HEK293T (cell line): ENCODE data around the gene SP140L.

ENCODE experiments used
- ARNT ChIP-seq: fragments of 450-650 bp; IDR thresholded peaks from 2 replicates; pipeline ENCODE4 v1.6.1; 2017; ENCODE audit warnings: mild to moderate bottlenecking
- BHLHE40 ChIP-seq: fragments of 450-650 bp; IDR thresholded peaks from 2 replicates; pipeline ENCODE4 v1.6.1; 2016; ENCODE audit warnings: mild to moderate bottlenecking, moderate library complexity, borderline replicate concordance
- FOXK2 ChIP-seq: fragments of 450-650 bp; IDR thresholded peaks from 2 replicates; pipeline ENCODE4 v1.6.1; 2016; ENCODE audit warnings: mild to moderate bottlenecking
- FOXM1 ChIP-seq: fragments of 450-650 bp; IDR thresholded peaks from 2 replicates; pipeline ENCODE4 v1.6.1; 2017; ENCODE audit warnings: mild to moderate bottlenecking, borderline replicate concordance
- L3MBTL2 ChIP-seq: fragments of 450-650 bp; conservative IDR thresholded peaks from 2 replicates; pipeline ENCODE4 v1.6.1; 2016; ENCODE audit warnings: mild to moderate bottlenecking
- NFRKB ChIP-seq: fragments of 450-650 bp; IDR thresholded peaks from 2 replicates; pipeline ENCODE4 v1.6.1; 2016; ENCODE audit warnings: mild to moderate bottlenecking, moderate library complexity
- PKNOX1 ChIP-seq: fragments of 450-650 bp; IDR thresholded peaks from 2 replicates; pipeline ENCODE4 v1.6.1; 2016
- SP1 ChIP-seq: fragments of 450-650 bp; IDR thresholded peaks from 2 replicates; pipeline ENCODE4 v1.6.1; 2017
- SUZ12 ChIP-seq: fragments of 450-650 bp; IDR thresholded peaks from 2 replicates; pipeline ENCODE4 v1.6.1; 2016; ENCODE audit warnings: mild to moderate bottlenecking
- TARDBP ChIP-seq: fragments of 450-650 bp; IDR thresholded peaks from 2 replicates; pipeline ENCODE4 v1.6.1; 2016

DNA sequence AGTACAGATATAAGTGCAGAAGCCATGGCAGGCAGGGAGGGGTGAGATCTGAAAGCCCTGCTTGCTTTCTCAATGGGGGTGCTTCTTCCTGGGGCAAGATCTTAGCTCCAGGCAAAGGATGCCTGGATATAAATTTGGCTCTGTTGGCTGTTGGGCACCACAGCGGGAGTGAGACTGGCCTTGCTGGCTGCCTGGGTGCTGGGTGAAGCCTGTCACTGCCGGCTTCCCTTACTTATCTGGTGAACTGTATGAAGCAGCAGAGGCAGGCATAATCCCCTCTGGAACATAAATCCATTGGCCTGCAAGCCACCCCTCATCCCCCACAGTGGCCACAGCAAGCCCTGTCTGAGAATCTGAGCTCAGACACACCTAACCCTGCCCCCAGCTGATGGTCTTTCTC lies 27.4 kb upstream of the SP140L start:
- TF ChIP-seq TARDBP (no peak), FOXK2 (no peak), SP1 (no peak), FOXM1 (no peak), SUZ12 (no peak), NFRKB (no peak), BHLHE40 (no peak), ARNT (no peak), PKNOX1 (no peak), L3MBTL2 (no peak)
